B cell (primary cell): ENCODE data around the gene PRIMPOL. TPM values are rescaled to one million over a fixed set of nuclear protein-coding genes. Genes with fewer than 3 reads are reported as not detected.

ENCODE experiments used
- ATAC-seq: fragments of 200-7000 bp; cut with Tn5 transposase; one replicate; pipeline ENCODE4 v1.10.0; 2021; ENCODE audit warnings: low read depth, mild to moderate bottlenecking, moderate number of reproducible peaks, moderate library complexity
- CTCF ChIA-PET: fragments of 350-600 bp; sonication (Branson Sonifier 250); formaldehyde crosslinking; loops from one replicate; lab custom pipeline; 2021; ENCODE audit warnings: antibody characterized with exemption, inconsistent platforms; lab: Charles Lee
- POLR2A ChIA-PET: fragments of 350-600 bp; sonication (Branson Sonifier 250); formaldehyde crosslinking; loops from one replicate; lab custom pipeline; 2021; ENCODE audit warnings: antibody characterized with exemption; lab: Charles Lee
- DNase-seq: peaks from one replicate; pipeline ENCODE4 v3.0.0; 2013
- H2AFZ ChIP-seq: 2 replicates; pipeline ENCODE4 v1.6.1; 2012; ENCODE audit warnings: mild to moderate bottlenecking, low read depth, low read length; ENCODE audit not compliant: insufficient read depth, poor library complexity, severe bottlenecking
- H3K27ac ChIP-seq, 2 donors: 1 replicate in 1 of 2; 2 replicates in 1 of 2; pipeline ENCODE4 v1.5.1; 2012 to 2013; ENCODE audit warnings: low read length in 2 of 2, mild to moderate bottlenecking in 2 of 2, moderate library complexity in 1 of 2
- H3K27me3 ChIP-seq, 4 experiments: fragments of 200-600 bp in 1 of 4; sonication (generic) in 1 of 4; replicated peaks in 1 of 4; 1 replicate in 2 of 4; 2 replicates in 2 of 4; pipeline versions ENCODE4 v1.6.1 to v1.7.0; 2013 to 2016; ENCODE audit warnings: low read length in 3 of 4, mild to moderate bottlenecking in 2 of 4, mixed read lengths in 1 of 4, moderate library complexity in 1 of 4; ENCODE audit not compliant: insufficient read depth in 4 of 4, control insufficient read depth in 3 of 4; ENCODE audit errors: control extremely low read depth in 1 of 4
- H3K36me3 ChIP-seq, 2 experiments: replicated peaks in 1 of 2; 1 replicate in 1 of 2; 2 replicates in 1 of 2; pipeline versions ENCODE4 v1.6.1 to v1.7.1; 2013; ENCODE audit warnings: low read length in 1 of 2; ENCODE audit not compliant: insufficient read depth in 2 of 2, control insufficient read depth in 1 of 2; ENCODE audit errors: control extremely low read depth in 1 of 2, extremely low read depth in 1 of 2
- H3K4me1 ChIP-seq, 2 donors: fragments of 200-600 bp in 1 of 2; sonication (generic) in 1 of 2; 1 replicate in 1 of 2; 2 replicates in 1 of 2; pipeline versions ENCODE4 v1.5.1 to v1.6.1; 2013 to 2017; ENCODE audit warnings: low read length in 2 of 2; ENCODE audit not compliant: control insufficient read depth in 2 of 2, insufficient read depth in 2 of 2
- H3K4me2 ChIP-seq: replicated peaks from 2 replicates; pipeline ENCODE3; 2012; ENCODE audit warnings: mild to moderate bottlenecking, low read depth, low read length; ENCODE audit not compliant: poor library complexity, severe bottlenecking
- H3K4me3 ChIP-seq, 5 experiments: fragments of 200-600 bp in 1 of 5; sonication (generic) in 1 of 5; 1 replicate in 3 of 5; 2 replicates in 2 of 5; pipeline versions ENCODE4 v1.5.1 to v1.7.0; 2011 to 2016; ENCODE audit warnings: low read length in 4 of 5, mild to moderate bottlenecking in 4 of 5, low read depth in 2 of 5, control low read depth in 1 of 5, moderate library complexity in 1 of 5; ENCODE audit not compliant: insufficient read depth in 1 of 5; ENCODE audit errors: control extremely low read depth in 1 of 5, extremely low read depth in 1 of 5
- H3K79me2 ChIP-seq: fragments of 200-600 bp; sonication (generic); one replicate; pipeline ENCODE4 v1.6.0; 2016; ENCODE audit warnings: low read length; ENCODE audit not compliant: control insufficient read depth, insufficient read depth
- H3K9ac ChIP-seq: fragments of 200-600 bp; sonication (generic); 2 replicates; pipeline ENCODE4 v1.6.1; 2017; ENCODE audit warnings: mild to moderate bottlenecking, low read length, moderate library complexity
- H3K9me3 ChIP-seq, 3 donors: one replicate each; pipeline versions ENCODE4 v1.6.1 to v1.7.1; 2013; ENCODE audit warnings: low read length in 2 of 3; ENCODE audit not compliant: control insufficient read depth in 2 of 3, insufficient read depth in 1 of 3; ENCODE audit errors: control extremely low read depth in 1 of 3
- H4K20me1 ChIP-seq: 2 replicates; pipeline ENCODE4 v1.6.0; 2012; ENCODE audit warnings: mild to moderate bottlenecking, low read length; ENCODE audit not compliant: insufficient read depth, control insufficient read depth, poor library complexity, severe bottlenecking
- H3K27ac Mint-ChIP-seq: one replicate; pipeline ENCODE4 v1.8.0; 2021; ENCODE audit warnings: mixed read lengths
- H3K27me3 Mint-ChIP-seq: one replicate; pipeline ENCODE4 v1.8.0; 2021; ENCODE audit warnings: mixed read lengths
- H3K4me1 Mint-ChIP-seq: one replicate; pipeline ENCODE4 v1.8.0; 2021; ENCODE audit warnings: mixed read lengths
- H3K4me3 Mint-ChIP-seq: one replicate; pipeline ENCODE4 v1.8.0; 2021; ENCODE audit warnings: mixed read lengths
- H3K9me3 Mint-ChIP-seq: one replicate; pipeline ENCODE4 v1.8.0; 2022; ENCODE audit warnings: mixed read lengths; ENCODE audit not compliant: insufficient read depth
- EZH2 ChIP-seq: IDR thresholded peaks from 2 replicates; pipeline ENCODE4 v1.6.1; 2012; ENCODE audit warnings: borderline replicate concordance, low read depth, mild to moderate bottlenecking, moderate library complexity, low read length; ENCODE audit not compliant: insufficient read depth, poor library complexity, severe bottlenecking
- WGBS: methylation state at CpG from one replicate; pipeline ENCODE4 v1.1.5; 2013; ENCODE audit warnings: missing lambda C conversion rate; ENCODE audit not compliant: insufficient coverage; 5-methylcytosine and 5-hydroxymethylcytosine counted together
- intact Hi-C: fragments of 100-400 bp; cut with micrococcal nuclease; formaldehyde crosslinking; loops from one replicate; pipeline ENCODE4 v1.10.0; 2022
- polyA plus RNA-seq: library from polyadenylated mRNA; depleted of rRNA; stranded (reverse); fragments of >200 nt; gene quantifications from 2 replicates; pipeline ENCODE4 v1.2.3, GENCODE V29; 2012
- total RNA-seq, 2 donors: library from RNA; stranded (reverse); fragments of 120-200 nt in 1 of 2; gene quantifications; 1 replicate in 1 of 2; 2 replicates in 1 of 2; pipeline versions ENCODE4 v1.2.3 to v1.2.4, GENCODE V29; 2013 to 2022
- TF ChIP-seq, protein P1 (sequence below): fragments of 200-600 bp; IDR thresholded peaks from one replicate; pipeline ENCODE4 v1.8.0; 2022; ENCODE audit warnings: antibody characterized with exemption, mild to moderate bottlenecking

PRIMPOL gene
- total and polyA plus RNA-seq, 2 donors (not counting 1 experiment from before 2014, with no cell fraction given) = 15.4 to 16.3 TPM

DNA sequence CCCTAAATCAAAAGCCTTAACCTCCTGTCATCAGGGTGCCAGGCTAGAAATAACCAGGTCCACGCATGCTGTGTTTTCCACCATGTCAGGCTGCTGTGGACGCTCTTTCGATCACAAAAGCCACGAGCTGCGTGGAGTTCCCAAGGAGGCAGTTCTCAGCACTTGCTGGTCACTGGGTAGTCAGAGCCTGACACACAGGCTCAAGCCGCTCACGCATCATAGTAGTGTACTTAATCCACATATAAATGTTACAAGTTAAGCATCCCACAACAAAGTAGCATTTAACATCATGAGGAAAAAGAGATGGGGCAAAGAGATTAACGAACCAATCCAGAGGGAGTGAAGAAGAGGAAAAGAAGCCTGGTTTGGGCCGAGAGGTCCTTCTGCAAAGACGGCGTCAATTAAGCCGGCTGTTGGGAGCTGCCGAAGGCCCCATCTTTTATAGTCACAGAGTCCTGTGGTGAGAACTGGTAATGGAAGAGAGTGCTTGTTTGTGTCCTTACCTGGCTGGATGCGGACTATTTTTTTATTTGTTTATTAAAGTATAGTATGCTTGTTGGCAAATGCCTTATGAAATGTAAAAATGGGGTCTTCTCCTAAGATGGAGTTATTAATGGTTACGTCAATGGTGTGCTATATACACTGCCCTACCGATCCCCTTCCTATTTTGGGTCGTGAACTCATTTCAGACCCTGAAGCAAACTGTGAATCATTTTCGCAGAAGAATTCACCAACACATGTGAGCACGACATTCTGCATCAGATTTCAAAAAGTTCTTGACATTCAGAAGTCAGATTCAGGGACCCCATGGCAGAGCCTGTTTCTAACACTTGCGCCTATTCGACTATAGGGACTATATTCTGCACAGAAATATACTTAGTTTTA is 675 bp downstream of the PRIMPOL start:
- 40% methylated on average over 16 of the region's 21 CpGs for WGBS

More for the DNA sequence above, 675 bp downstream of the PRIMPOL start:
- Mint-ChIP-seq H3K9me3 (no peaks in the 10 kb centered on the region), H3K27me3 (no peaks in the 10 kb centered on the region), H3K27ac (peak overlapping the region; percentile 94), H3K4me3 (peak overlapping the region; percentile 94), H3K4me1 (peaks cover 39% of the 10 kb centered on the region)
- H4K20me1 ChIP-seq = peaks cover 15% of the 10 kb centered on the region
- H3K9ac ChIP-seq = peak overlapping the region; percentile 82
- DNase-seq (no peak), ATAC-seq (no peak)
- H3K4me1 ChIP-seq = peaks cover 24 to 29% of the 10 kb centered on the region in 2 donors
- TF ChIP-seq, protein P1, sequence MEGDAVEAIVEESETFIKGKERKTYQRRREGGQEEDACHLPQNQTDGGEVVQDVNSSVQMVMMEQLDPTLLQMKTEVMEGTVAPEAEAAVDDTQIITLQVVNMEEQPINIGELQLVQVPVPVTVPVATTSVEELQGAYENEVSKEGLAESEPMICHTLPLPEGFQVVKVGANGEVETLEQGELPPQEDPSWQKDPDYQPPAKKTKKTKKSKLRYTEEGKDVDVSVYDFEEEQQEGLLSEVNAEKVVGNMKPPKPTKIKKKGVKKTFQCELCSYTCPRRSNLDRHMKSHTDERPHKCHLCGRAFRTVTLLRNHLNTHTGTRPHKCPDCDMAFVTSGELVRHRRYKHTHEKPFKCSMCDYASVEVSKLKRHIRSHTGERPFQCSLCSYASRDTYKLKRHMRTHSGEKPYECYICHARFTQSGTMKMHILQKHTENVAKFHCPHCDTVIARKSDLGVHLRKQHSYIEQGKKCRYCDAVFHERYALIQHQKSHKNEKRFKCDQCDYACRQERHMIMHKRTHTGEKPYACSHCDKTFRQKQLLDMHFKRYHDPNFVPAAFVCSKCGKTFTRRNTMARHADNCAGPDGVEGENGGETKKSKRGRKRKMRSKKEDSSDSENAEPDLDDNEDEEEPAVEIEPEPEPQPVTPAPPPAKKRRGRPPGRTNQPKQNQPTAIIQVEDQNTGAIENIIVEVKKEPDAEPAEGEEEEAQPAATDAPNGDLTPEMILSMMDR = no peak
- TF ChIP-seq EZH2 = no peak
- CTCF ChIA-PET = interaction anchor here (0.6 to 2.0 kb wide), 5 partner anchors 84 to 484 kb away, joined by 3 to 9 read pairs (median 4); partner anchors contain the start of gene CENPU
- H3K36me3 ChIP-seq = peaks cover 0 to 1% of the 10 kb centered on the region in 2 experiments
- H3K4me3 ChIP-seq = peak overlapping the region; percentile 75 to 88 (median 85)
- H2AFZ ChIP-seq = peak overlapping the region; percentile 88
- no peaks in the 10 kb centered on the region for H3K27me3 ChIP-seq
- peak overlapping the region; percentile 93 for H3K4me2 ChIP-seq
- POLR2A ChIA-PET = interaction anchor here (0.6 to 2.5 kb wide), 6 partner anchors 56 to 386 kb away, joined by 3 to 23 read pairs (median 4); partner anchors contain the start of genes CENPU and IRF2
- intact Hi-C loops = loop anchor here (1.0 to 5.0 kb wide), 8 partner anchors 84 to 821 kb away; partner anchors contain the start of genes ACSL1, CCDC110, CENPU and SLC25A4
- H3K9me3 ChIP-seq = no peaks in the 10 kb centered on the region
- H3K79me2 ChIP-seq = peaks cover 43% of the 10 kb centered on the region
- peak overlapping the region; percentile 71 to 86 for H3K27ac ChIP-seq
